Activated CD4-positive, CD25-positive, alpha-beta regulatory T cell treated with anti-CD3 and anti-CD28 coated beads, Interleukin-2, amount 50 U/mL, for 16 hours (primary cell): ENCODE results near the gene GUCA2B.

Source experiments
- DNase-seq: peaks from one replicate; pipeline ENCODE4 v3.0.0-alpha.2; 2020; ENCODE audit warnings: low read depth, low spot score

Gene GUCA2B

DNA sequence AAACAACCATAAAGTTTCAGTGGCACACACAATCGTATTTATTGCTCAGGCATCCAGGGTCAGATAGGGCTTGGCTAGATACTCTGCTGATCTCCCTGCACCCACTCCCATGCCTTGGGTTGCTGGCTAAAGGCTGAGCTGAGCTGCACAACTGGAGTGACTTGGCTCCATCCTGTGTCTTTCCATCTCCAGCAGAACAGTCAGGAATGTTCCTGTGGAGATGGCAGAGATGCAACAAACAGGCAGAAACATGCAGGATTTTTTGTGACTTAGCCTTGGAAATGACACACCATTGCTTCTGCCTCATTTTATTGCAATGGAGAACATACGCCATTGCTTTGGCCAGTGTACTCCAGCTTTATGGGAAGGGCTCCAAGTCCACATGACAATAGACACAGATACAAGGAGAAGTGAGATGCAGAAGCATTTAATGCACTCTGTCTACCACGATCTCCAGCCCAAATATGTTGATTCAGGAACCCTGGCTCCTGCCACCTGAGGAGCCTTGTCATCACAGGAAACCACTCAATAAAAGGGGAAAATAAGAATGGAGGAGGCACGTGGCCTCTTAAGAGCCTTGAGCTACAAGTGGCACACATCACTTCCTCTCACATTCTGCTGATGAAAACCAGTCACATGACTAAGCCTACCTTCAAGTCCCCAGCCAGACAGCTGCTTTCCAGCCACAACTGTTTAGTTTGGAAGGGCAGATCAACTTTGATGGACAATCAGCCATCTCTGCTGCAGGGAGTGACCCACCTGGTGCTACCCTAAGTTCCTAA is 10.1 kb upstream of the GUCA2B start:
- DNase-seq = no peak

GRCh38 chr1:42143896-42144710 is 9.1 kb upstream of the GUCA2B start:
- DNase-seq = no peak

GRCh38 chr1:42144711-42145388 is 8.4 kb upstream of the GUCA2B start:
- DNase-seq = no peak

GRCh38 chr1:42145389-42145716 is 7.9 kb upstream of the GUCA2B start:
- no peak for DNase-seq

GRCh38 chr1:42145764-42146625 is 7.2 kb upstream of the GUCA2B start:
- no peak for DNase-seq

- DNase-seq = peak; percentile 45
Observed at GRCh38 chr1:42146626-42147320, 6.4 kb upstream of the GUCA2B start.

- no peak for DNase-seq
Observed at GRCh38 chr1:42148166-42148565, 5.0 kb upstream of the GUCA2B start.

DNA sequence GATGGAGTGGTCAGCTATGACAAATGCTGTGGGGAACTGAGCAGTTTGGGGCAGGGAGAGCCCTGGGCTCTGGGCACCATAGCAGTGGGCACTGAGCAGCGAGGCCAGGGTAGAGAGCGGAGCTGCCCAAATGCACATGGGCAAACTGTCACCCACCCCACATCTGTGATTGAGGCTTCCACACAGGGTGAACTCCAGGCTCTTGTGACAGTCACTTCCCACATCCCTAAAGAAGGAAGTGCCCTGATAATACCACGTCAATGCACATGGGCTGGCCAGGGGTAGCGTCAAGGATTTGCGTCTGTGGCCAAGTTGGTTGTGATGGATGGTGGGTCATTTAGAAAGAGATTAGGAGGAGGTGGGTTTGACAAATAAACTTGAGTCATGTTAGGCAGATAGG is 2.6 kb upstream of the GUCA2B start:
- DNase-seq = no peak

GRCh38 chr1:42152119-42152518 is 1.1 kb upstream of the GUCA2B start:
- DNase-seq = no peak

- no peak for DNase-seq
Observed at GRCh38 chr1:42153624-42154023, 414 bp downstream of the GUCA2B start.

GRCh38 chr1:42154685-42155084 is 1.5 kb downstream of the GUCA2B start:
- DNase-seq = no peak

- DNase-seq = no peak
Observed at GRCh38 chr1:42155362-42155761, 2.2 kb downstream of the GUCA2B start.

DNA sequence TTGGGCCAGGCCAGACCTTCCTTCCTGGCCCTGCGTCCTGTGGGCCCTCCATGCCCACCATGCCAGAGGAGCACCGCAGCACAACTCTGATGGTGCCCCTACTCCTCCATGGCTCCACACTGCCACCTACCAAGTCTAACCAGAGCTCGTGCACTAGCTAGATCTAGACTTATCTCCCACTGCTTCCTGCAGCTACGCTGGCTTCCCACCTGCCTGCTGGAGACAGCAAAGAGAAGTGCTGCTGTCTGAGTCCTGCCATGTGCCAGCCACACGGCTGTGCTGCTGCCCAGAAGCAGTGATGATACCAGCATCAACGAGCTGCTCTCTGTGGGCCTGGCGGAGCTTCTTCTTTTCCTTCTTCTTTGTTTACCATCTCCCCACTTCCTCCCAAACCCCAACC is 4.5 kb downstream of the GUCA2B start:
- no peak for DNase-seq

- DNase-seq = no peak
Observed at GRCh38 chr1:42158189-42158588, 5.0 kb downstream of the GUCA2B start.

- no peak for DNase-seq
Observed at GRCh38 chr1:42162181-42162580, 9.0 kb downstream of the GUCA2B start.

- no peak for DNase-seq
Observed at GRCh38 chr1:42163114-42163513, 9.9 kb downstream of the GUCA2B start.

DNA sequence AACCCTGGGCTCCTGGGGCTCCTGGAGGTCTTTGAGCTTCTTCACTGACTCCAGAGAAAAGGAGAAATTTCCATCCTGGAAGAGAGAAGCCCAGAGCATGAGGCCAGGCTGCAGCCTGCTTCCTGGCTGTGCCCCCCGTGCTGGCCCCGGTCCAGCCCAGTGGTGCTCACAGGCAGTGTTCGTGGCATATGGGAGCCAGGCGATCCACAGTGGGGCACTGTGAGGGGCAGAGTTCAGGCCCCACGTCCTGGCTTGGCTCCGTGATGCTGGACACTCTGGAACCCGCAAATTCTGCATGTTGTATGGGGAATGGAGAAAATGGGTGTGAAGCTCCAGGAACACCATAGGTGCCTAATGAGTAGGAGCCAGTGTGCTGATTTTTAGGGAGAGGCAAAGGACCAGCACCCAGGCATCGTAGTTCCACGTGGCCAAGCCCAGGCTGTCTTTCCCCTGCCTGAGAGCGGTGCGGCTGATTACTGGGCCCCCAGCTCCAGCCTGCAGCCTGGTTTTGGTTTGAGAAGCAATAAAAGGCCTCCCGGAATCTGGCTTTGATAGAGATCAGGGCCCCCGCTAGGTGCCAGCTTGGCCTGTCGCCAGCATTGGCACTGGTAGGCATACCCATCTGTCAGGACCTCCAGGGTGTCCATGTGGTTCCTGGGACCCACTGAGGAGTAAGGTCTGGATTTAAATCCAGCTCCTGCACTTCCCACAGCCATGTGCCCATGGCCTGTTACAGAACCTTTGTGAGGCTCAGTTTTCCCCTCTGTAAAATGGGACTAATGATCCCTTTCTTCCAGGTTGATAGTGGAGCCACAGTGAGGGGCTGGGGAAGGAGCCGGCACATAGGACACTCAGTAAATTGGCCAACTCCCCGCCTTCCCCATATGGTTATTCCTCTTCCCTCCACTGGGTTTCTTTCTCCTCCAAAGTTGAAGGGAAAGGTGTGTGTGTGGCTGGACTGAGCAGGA is 10.6 kb downstream of the GUCA2B start:
- no peak for DNase-seq

- no peak for DNase-seq
Observed at GRCh38 chr1:42164551-42165420, 11.6 kb downstream of the GUCA2B start, which contains the start of gene GUCA2A. GUCA2A (minus strand) TSS chr1:42164745; CDS start chr1:42164712, 33 bp downstream.
